ENCODE data around the gene TCF12.

Gene TCF12

GRCh38 chr15:57171426-57171825 lies 253.0 kb downstream of the TCF12 start:
- DNase-seq (ENCODE audit: low spot score), result no peak

DNA sequence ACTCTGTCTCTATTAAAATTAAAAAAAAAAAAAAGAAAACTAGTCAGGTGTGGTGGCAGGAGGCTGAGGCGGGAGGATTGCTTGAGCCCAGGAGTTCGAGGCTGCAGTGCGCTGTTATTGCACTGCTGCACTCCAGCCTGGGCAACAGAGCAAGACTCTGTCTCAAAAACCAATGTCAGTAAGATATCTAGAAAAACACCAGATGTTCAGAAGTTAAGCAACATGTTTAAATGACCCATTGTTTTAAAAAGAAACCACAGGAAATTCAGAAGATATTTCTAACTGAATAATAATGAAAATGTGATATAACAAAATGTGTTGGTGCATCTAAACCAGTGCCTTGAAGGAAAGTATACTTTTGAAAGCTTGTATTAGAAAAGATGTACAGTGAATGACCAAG lies 254.5 kb downstream of the TCF12 start:
- no peak for DNase-seq (ENCODE audit: low spot score)

DNA sequence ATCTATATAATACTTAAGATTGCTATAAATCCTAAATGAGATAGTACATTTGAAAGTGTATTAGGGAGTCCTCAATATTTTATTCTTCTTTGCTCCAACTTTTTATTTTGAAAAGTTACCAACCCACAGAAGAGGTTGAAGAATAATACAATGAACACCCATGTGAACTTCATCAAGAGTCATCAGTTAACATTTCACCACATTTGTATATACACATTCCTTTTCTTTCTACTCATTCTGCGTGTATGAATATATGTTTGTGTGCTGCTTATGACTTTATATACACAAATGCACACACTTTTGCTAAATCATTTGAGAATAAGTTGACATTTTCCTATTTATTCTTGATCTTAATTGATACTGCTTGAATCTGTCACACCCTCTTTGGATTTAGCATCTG lies 264.6 kb downstream of the TCF12 start:
- no peak for DNase-seq (ENCODE audit: low spot score)

DNA sequence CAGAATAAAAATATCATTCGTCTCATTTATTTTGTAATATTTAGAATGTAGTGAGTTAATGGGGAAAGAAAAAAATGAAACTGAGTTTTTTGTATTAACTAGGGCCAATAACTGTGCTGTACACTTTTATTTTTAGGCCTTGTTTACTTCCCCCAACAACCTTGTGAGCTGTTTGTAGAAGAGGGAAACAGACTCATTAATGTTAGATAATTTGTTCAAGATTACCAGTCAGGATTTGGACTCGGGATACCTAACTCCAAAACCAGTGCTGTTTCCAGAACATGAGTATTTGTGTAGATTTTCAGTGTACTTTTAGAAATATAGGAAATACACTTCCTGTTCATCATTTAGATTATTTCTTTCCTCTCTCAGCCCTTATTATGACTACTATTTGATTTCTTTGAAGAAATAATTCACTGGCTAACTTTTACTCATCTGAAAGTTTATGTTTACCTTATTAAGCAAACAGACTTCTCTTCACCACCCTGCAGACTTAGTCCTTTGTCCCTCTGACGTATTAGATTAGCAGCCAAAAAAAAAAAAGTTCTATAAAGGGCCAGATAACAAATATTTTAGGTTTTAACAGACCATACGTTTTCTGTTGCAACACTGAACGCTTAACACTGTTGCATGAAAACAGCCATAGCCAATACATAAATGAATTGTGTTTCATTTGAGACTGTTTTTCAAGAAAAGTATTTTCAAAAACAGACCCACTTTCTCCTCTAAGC lies 265.3 kb downstream of the TCF12 start:
- no peak for DNase-seq (ENCODE audit: low spot score)

GRCh38 chr15:57184502-57184901 lies 266.1 kb downstream of the TCF12 start:
- no peak for DNase-seq (ENCODE audit: low spot score)

DNA sequence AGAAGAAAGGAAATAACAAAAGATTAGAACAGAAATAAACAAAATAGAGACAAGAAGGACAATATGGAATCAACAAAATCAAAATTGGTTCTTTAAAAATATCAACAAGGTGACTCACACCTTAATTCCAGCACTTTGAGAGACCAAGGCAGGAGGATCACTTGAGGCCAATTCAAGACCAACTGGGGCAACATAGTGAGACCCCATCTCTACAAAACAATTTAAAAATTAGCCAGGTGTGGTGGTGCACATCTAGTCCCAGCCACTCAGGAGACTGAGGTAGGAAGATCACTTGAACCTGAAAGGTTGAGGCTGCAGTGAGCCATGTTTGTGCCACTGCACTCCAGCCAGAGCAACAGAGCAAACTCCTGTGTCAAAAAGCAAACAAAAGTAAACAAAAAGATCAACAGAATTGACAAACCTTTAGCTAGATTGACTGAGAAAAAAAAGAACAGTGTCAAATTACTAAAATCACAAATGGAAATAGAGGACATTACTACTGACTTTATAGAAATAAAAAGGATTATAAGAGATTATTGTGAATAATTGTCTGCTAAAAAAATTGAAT lies 267.1 kb downstream of the TCF12 start:
- DNase-seq (ENCODE audit: low spot score), result no peak

DNA sequence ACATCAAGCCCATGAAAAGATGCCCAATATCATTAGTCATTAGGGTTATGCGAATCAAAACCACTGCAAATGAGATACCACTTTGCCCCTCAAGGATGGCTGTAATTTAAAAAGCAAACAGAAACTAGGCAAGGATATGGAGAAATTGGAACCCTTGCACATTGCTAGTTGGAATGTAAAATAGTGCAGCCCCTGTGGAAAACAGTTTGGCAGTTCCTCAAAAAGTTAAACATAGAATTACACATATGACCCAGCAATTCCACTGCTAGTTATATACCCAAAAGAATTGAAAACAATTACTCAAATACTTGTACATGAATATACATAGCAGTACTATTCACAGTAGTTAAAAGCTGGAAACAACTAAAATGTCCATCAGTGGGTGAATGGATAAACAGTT lies 271.0 kb downstream of the TCF12 start:
- no peak for DNase-seq (ENCODE audit: low spot score)

DNA sequence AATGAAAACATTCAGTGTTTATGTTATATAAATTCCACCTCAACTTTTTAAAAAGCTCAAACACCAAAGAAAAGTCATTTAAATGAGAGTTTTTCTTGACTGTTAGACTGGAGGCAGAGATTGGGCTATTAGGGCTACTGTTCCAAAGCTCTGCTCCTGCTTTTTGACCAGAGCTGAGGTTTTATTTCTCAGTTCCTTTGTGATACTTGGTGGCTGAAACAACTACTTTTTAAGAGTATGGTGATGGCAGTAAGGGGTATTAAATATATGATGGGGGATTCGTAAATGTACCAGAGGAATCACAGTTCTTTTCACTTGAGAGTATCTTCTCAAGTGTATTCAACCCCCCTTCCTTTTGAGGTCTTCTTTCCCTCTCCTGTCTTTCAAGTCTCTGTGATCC lies 271.8 kb downstream of the TCF12 start:
- DNase-seq (ENCODE audit: low spot score), result no peak

- DNase-seq (ENCODE audit: low spot score), result no peak
Observed at GRCh38 chr15:57193161-57193560, 274.7 kb downstream of the TCF12 start.

- DNase-seq (ENCODE audit: low spot score), result no peak
Observed at GRCh38 chr15:57195326-57195725, 276.9 kb downstream of the TCF12 start.

DNA sequence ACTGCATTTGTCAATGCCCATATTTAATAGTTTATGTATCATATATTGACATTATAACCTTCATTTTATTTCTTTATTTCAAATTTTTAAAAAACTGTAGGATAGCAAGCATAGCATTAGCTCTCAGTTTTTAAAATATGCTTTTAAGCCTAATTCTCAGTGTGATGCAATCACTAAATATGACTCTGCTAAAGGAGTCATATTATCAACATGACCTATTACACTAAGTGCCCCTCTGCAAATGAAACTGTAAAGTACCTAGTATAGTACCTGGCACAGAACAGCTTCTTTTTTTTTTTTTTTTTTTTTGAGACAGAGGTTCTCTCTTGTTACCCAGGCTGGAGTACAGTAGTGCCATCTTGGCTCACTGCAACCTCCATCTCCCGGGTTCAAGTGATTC lies 278.4 kb downstream of the TCF12 start:
- no peak for DNase-seq (ENCODE audit: low spot score)

DNA sequence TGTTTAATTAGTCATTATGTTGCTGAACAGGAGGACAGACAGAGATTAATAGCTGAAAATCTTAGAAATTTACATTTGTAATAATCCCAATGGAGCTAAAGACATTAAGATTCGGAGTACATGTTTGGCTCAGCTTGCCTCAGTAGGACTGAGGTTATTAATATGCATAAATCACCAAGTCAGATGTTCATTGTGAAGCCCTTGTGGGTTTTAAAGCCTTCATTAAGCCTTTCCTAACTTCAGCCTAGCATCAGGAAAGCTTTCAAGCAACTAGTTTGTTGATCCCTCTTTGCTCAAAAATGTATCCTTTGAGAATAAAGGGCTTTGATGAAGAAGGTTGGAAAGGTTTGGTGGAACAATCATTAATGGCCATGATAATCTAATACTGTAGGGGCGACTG lies 279.7 kb downstream of the TCF12 start:
- DNase-seq (ENCODE audit: low spot score), result no peak

GRCh38 chr15:57198654-57199291 lies 280.3 kb downstream of the TCF12 start:
- DNase-seq (ENCODE audit: low spot score), result no peak

DNA sequence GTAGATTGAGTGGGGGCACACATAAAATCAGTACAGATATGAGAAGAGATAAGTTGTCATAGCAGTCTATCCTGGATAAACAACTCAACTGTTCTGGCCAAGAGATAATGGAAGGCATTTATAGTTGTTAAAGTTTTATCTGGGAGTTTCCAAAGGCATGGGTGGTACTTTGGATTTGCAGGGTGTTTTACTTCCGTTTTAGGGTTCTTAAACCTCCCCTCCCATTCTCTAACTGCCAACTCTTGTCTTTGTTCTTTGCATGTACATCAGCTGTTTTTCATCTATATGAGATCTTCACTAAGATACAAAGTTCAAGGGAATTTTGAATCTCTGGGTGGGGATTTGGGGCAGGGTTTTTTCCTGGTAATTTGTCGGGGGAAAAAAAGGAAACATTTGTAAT lies 283.1 kb downstream of the TCF12 start:
- no peak for DNase-seq (ENCODE audit: low spot score)

DNA sequence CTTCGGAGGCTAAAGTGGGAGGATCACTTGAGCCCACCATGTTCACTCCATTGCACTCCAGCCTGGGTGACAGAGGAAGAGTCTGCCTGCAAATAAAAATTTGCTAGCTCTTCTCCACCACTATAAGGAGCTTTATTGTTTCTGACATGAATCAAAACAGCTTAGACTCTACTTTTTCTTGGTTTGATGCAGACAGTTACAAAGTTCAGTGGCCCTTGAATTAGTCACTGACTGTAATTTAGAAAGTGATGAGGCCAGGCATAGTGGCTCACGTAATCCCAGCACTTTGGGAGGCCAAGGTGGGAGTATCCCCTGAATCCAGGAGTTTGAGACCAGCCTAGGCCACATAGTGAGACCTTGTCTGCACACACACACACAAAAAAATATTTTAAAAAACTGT lies 285.5 kb downstream of the TCF12 start:
- DNase-seq (ENCODE audit: low spot score), result no peak

GRCh38 chr15:57205027-57205855 lies 286.8 kb downstream of the TCF12 start:
- no peak for DNase-seq (ENCODE audit: low spot score)

- DNase-seq (ENCODE audit: low spot score), result no peak
Observed at GRCh38 chr15:57205996-57206395, 287.6 kb downstream of the TCF12 start.

DNA sequence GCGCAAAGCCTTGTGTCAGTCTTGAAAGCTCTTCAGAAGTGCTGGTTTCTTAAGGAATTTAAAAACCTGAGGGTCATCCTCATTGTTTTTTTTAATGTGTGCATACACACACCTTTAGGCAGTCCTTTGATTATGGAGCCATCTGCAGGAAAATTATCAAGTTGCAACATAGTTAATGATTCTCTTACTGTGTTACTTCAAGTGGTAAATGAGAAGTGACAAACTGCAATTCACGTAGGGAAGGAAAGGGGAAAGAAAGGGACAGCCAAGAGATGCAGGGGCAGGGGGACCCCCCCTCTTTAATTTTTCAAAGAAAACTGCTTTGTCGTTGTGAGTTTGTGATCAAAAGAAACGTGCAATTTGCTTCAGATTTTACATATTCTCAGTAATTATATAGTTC lies 295.4 kb downstream of the TCF12 start:
- DNase-seq (ENCODE audit: low spot score), result peak; percentile 19

GRCh38 chr15:57215326-57215725 lies 296.9 kb downstream of the TCF12 start:
- no peak for DNase-seq (ENCODE audit: low spot score)

DNA sequence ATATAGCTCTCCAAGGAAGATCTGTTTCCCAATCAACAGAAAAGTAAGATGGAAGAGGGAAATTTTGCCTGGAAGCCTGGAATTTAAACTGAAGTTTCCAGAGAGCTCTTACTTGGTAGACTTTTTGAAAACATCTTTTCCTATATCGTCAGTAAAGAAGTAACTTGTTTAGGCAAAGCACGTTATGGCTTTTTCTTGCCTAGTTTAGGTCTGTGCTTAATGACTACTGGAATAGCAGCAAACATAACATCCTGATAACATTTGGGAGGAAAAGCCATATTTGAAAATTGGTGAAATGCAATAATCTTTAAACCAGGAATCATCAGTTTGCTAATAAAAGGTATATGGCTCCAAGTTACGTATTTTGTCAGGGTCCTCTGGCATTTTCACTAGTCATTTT lies 297.4 kb downstream of the TCF12 start:
- DNase-seq (ENCODE audit: low spot score), result no peak

- DNase-seq (ENCODE audit: low spot score), result no peak
Observed at GRCh38 chr15:57216288-57216687, 297.8 kb downstream of the TCF12 start.

- DNase-seq (ENCODE audit: low spot score), result no peak
Observed at GRCh38 chr15:57217778-57218598, 299.5 kb downstream of the TCF12 start.

Measured in hematopoietic multipotent progenitor cell treated with erythropoietin and hydrocortisone succinate and interleukin-3 and kit ligand, for 15 days (in vitro differentiated cells).